Stomach smooth muscle (tissue), 2 donors: ENCODE measurements around the gene ERG.

Experiments
- H3K27ac ChIP-seq: one replicate; pipeline ENCODE4 v1.7.0; 2013; ENCODE audit warnings: mild to moderate bottlenecking, low read length, inconsistent platforms
- H3K27me3 ChIP-seq, 2 donors: one replicate each; pipeline ENCODE4 v1.7.0; 2013; ENCODE audit warnings: low read length in 2 of 2; ENCODE audit not compliant: insufficient read depth in 2 of 2, control insufficient read depth in 1 of 2
- H3K36me3 ChIP-seq, 2 donors: one replicate each; pipeline ENCODE4 v1.7.0; 2013; ENCODE audit warnings: low read length in 2 of 2; ENCODE audit not compliant: control insufficient read depth in 2 of 2, insufficient read depth in 2 of 2
- H3K4me1 ChIP-seq: one replicate; pipeline ENCODE4 v1.7.0; 2013; ENCODE audit warnings: low read length; ENCODE audit not compliant: control insufficient read depth, insufficient read depth
- H3K4me3 ChIP-seq, 2 donors: one replicate each; pipeline ENCODE4 v1.7.0; 2013; ENCODE audit warnings: low read length in 2 of 2
- H3K9ac ChIP-seq, 2 donors: one replicate each; pipeline ENCODE4 v1.7.0; 2013; ENCODE audit warnings: low read length in 2 of 2, mild to moderate bottlenecking in 1 of 2
- H3K9me3 ChIP-seq, 2 donors: one replicate each; pipeline ENCODE4 v1.7.0; 2013; ENCODE audit warnings: low read length in 2 of 2; ENCODE audit not compliant: control insufficient read depth in 2 of 2
- donor health status: healthy.
- donor health status: Pancreatic carcinoma.

ERG gene

DNA sequence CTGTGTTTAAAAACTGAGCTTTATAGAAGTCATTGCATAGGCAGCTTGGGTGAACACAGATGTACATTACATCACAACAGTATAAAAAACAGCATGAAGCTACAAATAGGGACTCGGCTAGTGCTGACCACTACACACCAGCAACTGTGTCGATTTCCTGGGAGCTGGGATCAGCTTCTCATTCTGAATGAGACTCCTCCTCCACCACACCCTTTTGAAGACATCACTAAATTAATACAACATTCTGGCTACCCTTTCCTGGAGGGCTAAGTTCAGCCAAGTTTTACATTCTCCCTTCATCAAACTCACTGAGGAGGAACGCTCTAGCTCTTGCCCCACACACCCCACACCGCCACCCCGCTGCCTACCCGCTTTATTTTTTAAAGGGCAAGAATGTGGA, 102.7 kb downstream of the ERG start:
- H3K4me3 ChIP-seq, result no peak overlapping the region
- no peaks in the 10 kb centered on the region for H3K4me1 ChIP-seq
- H3K9ac ChIP-seq, result no peak overlapping the region
- H3K36me3 ChIP-seq, result no peaks in the 10 kb centered on the region
- no peak overlapping the region for H3K27ac ChIP-seq
- peaks cover 0 to 2% of the 10 kb centered on the region in 2 donors for H3K27me3 ChIP-seq
- H3K9me3 ChIP-seq, result no peaks in the 10 kb centered on the region

GRCh38 chr21:38392661-38393060, 105.6 kb downstream of the ERG start:
- Histone ChIP-seq H3K9ac (no peak overlapping the region), H3K27me3 (peaks cover 0 to 2% of the 10 kb centered on the region in 2 donors), H3K4me3 (no peak overlapping the region), H3K36me3 (no peaks in the 10 kb centered on the region), H3K9me3 (no peaks in the 10 kb centered on the region), H3K4me1 (no peaks in the 10 kb centered on the region), H3K27ac (no peak overlapping the region)

- Histone ChIP-seq H3K36me3 (no peaks in the 10 kb centered on the region), H3K27ac (no peak overlapping the region), H3K4me1 (no peaks in the 10 kb centered on the region), H3K4me3 (no peak overlapping the region), H3K9me3 (no peaks in the 10 kb centered on the region), H3K9ac (no peak overlapping the region), H3K27me3 (no peaks in the 10 kb centered on the region)
These were observed 108.4 kb downstream of the ERG start for GRCh38 chr21:38389896-38390295.

GRCh38 chr21:38389354-38389676, 109.0 kb downstream of the ERG start:
- Histone ChIP-seq H3K27me3 (no peaks in the 10 kb centered on the region), H3K4me1 (no peaks in the 10 kb centered on the region), H3K36me3 (no peaks in the 10 kb centered on the region), H3K27ac (no peak overlapping the region), H3K9me3 (no peaks in the 10 kb centered on the region), H3K4me3 (no peak overlapping the region), H3K9ac (no peak overlapping the region)

DNA sequence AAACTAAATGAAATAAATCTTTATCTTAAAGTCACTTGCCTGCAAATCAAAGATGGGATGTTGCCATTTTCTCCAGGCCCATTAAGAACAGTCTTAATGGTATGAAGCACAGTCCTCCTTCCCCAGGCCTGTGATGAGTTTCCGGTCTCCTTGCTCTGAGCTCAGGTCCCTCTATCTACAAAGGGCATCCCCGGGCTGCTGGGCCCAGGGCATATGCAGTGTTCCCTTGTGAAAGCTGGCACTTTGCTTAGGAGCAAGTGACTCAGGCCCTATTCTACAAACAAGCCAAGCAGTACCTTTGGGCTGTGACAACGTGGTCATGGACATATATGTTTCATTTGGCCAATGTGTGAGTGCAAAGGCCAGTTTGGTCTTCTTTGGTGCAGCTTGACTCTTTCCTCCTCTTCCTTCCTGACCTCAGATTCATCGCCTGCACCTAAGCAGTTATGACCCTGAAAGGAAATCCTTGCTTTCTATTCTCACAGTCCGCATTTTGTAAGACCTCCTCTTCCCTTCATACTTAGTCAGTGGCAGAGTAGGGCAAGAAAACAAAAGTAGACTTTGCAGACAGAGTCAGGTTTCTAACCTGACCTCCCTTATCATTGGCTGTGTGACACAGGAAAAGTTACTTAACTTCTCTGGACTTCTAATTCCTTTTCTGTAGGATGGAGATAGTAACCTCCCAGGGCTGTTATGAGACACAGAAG, 109.5 kb downstream of the ERG start:
- no peaks in the 10 kb centered on the region for H3K9me3 ChIP-seq
- H3K4me1 ChIP-seq, result peaks cover 3% of the 10 kb centered on the region
- H3K27ac ChIP-seq, result no peak overlapping the region
- H3K9ac ChIP-seq, result no peak overlapping the region
- no peaks in the 10 kb centered on the region for H3K36me3 ChIP-seq
- H3K27me3 ChIP-seq, result peaks cover 0 to under 1% of the 10 kb centered on the region in 2 donors
- H3K4me3 ChIP-seq, result no peak overlapping the region

- Histone ChIP-seq H3K4me3 (no peak overlapping the region), H3K9ac (no peak overlapping the region), H3K9me3 (no peaks in the 10 kb centered on the region), H3K27ac (no peak overlapping the region), H3K4me1 (peaks cover 3% of the 10 kb centered on the region), H3K27me3 (peaks cover 0 to 2% of the 10 kb centered on the region in 2 donors), H3K36me3 (no peaks in the 10 kb centered on the region)
These were observed 110.1 kb downstream of the ERG start for GRCh38 chr21:38388203-38388602.

- H3K4me3 ChIP-seq, result no peak overlapping the region
- H3K36me3 ChIP-seq, result no peaks in the 10 kb centered on the region
- H3K9ac ChIP-seq, result no peak overlapping the region
- H3K27me3 ChIP-seq, result peaks cover 0 to 2% of the 10 kb centered on the region in 2 donors
- H3K27ac ChIP-seq, result no peak overlapping the region
- peaks cover 3% of the 10 kb centered on the region for H3K4me1 ChIP-seq
- H3K9me3 ChIP-seq, result no peaks in the 10 kb centered on the region
These were observed 111.3 kb downstream of the ERG start for GRCh38 chr21:38386967-38387366.

- Histone ChIP-seq H3K27me3 (peaks cover 0 to 2% of the 10 kb centered on the region in 2 donors), H3K9ac (no peak overlapping the region), H3K4me3 (no peak overlapping the region), H3K4me1 (peaks cover 3% of the 10 kb centered on the region), H3K27ac (no peak overlapping the region), H3K9me3 (no peaks in the 10 kb centered on the region), H3K36me3 (no peaks in the 10 kb centered on the region)
These were observed 112.7 kb downstream of the ERG start for GRCh38 chr21:38385427-38386175.

- Histone ChIP-seq H3K9me3 (no peaks in the 10 kb centered on the region), H3K36me3 (no peaks in the 10 kb centered on the region), H3K4me3 (no peak overlapping the region), H3K4me1 (peaks cover 3% of the 10 kb centered on the region), H3K9ac (no peak overlapping the region), H3K27ac (no peak overlapping the region), H3K27me3 (peaks cover 2 to 4% of the 10 kb centered on the region in 2 donors)
These were observed 113.4 kb downstream of the ERG start for GRCh38 chr21:38384675-38385426.

DNA sequence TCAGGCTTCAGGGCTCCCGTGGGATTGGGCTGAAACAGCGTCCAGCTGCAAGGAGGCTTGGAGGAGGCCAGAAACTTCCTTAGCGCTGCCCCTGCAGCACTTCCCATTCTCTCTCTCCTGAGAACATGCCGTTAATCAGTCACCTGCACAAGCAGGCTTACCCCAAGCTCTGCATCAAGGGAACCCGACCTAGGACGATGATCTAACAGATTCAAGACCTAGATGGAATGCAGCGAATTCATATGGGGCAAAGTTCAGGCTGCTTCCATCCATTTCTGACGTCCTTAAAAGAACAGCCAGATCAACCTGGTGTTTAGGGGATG, 114.1 kb downstream of the ERG start:
- H3K4me1 ChIP-seq, result peaks cover 3% of the 10 kb centered on the region
- H3K36me3 ChIP-seq, result no peaks in the 10 kb centered on the region
- no peak overlapping the region for H3K27ac ChIP-seq
- H3K27me3 ChIP-seq, result peaks cover 2 to 4% of the 10 kb centered on the region in 2 donors
- no peak overlapping the region for H3K4me3 ChIP-seq
- no peak overlapping the region for H3K9ac ChIP-seq
- no peaks in the 10 kb centered on the region for H3K9me3 ChIP-seq
